OCI-LY7 (cell line): ENCODE results near the gene RCVRN. TPM values are rescaled to one million over a fixed set of nuclear protein-coding genes. Genes with fewer than 3 reads are reported as not detected.

ENCODE experiments used
- BruUV-seq: library from RNA; stranded (reverse); fragments of 400-500 nt; replicated peaks from 2 replicates; lab custom pipeline; 2021; lab: Mats Ljungman, UMichigan
- CTCF ChIA-PET: fragments of 300-600 bp; sonication (Branson Sonifier 250); formaldehyde crosslinking; loops from one replicate; lab custom pipeline; 2022; ENCODE audit warnings: antibody characterized with exemption; ENCODE audit not compliant: unreplicated experiment; lab: Charles Lee
- POLR2A ChIA-PET: fragments of 300-600 bp; sonication (Branson Sonifier 250); formaldehyde crosslinking; loops from one replicate; lab custom pipeline; 2022; ENCODE audit warnings: antibody characterized with exemption; lab: Charles Lee
- DNase-seq: peaks from one replicate; pipeline ENCODE4 v3.0.0-alpha.2; 2015; ENCODE audit warnings: low spot score
- H2AFZ ChIP-seq: fragments of 200-600 bp; sonication (generic), shearing (Covaris generic); 2 replicates; pipeline ENCODE4 v1.6.1; 2014; ENCODE audit warnings: mild to moderate bottlenecking, antibody characterized with exemption, low read length, moderate library complexity
- H3K27ac ChIP-seq: fragments of 200-600 bp; sonication (generic); 2 replicates; pipeline ENCODE4 v1.5.1; 2014; ENCODE audit warnings: mixed run types, low read depth, mild to moderate bottlenecking, moderate library complexity, low read length, inconsistent platforms; ENCODE audit not compliant: poor library complexity, severe bottlenecking
- H3K36me3 ChIP-seq: fragments of 200-600 bp; sonication (generic); 2 replicates; pipeline ENCODE4 v1.6.1; 2014; ENCODE audit warnings: mild to moderate bottlenecking, antibody characterized with exemption, low read length, moderate library complexity, mixed read lengths; ENCODE audit not compliant: insufficient read depth
- H3K4me1 ChIP-seq: fragments of 200-600 bp; sonication (generic); 2 replicates; pipeline ENCODE4 v1.5.1; 2014; ENCODE audit warnings: mild to moderate bottlenecking, low read length; ENCODE audit not compliant: insufficient read depth, poor library complexity, severe bottlenecking
- H3K4me2 ChIP-seq: fragments of 200-600 bp; sonication (generic); 2 replicates; pipeline ENCODE4 v1.6.1; 2014; ENCODE audit warnings: mild to moderate bottlenecking, low read length
- H3K4me3 ChIP-seq: fragments of 200-600 bp; sonication (generic); 2 replicates; pipeline ENCODE4 v1.5.1; 2014; ENCODE audit warnings: mild to moderate bottlenecking, low read depth, low read length; ENCODE audit not compliant: poor library complexity, severe bottlenecking
- H3K79me2 ChIP-seq: fragments of 200-600 bp; sonication (generic); 2 replicates; pipeline ENCODE4 v1.6.1; 2016; ENCODE audit warnings: low read depth, mild to moderate bottlenecking, low read length, moderate library complexity, mixed read lengths; ENCODE audit not compliant: insufficient read depth
- H3K9me2 ChIP-seq: fragments of 200-600 bp; sonication (generic); 2 replicates; pipeline ENCODE4 v1.6.1; 2016; ENCODE audit warnings: mild to moderate bottlenecking, low read length, mixed read lengths; ENCODE audit not compliant: insufficient read depth
- H3K9me3 ChIP-seq: fragments of 200-600 bp; sonication (generic); 2 replicates; pipeline ENCODE4 v1.6.1; 2014; ENCODE audit warnings: mild to moderate bottlenecking, mixed run types, low read length, mixed read lengths
- H4K20me1 ChIP-seq: fragments of 200-600 bp; sonication (generic); 2 replicates; pipeline ENCODE4 v1.6.1; 2014; ENCODE audit warnings: mild to moderate bottlenecking, antibody characterized with exemption, low read length, moderate library complexity, mixed read lengths; ENCODE audit not compliant: insufficient read depth
- CTCF ChIP-seq: fragments of 200-600 bp; sonication (generic); conservative IDR thresholded peaks from 2 replicates; pipeline ENCODE4 v1.5.1; 2014; ENCODE audit warnings: mild to moderate bottlenecking, antibody characterized with exemption, low read length, moderate library complexity, mixed read lengths
- EZH2phosphoT487 ChIP-seq: fragments of 200-600 bp; sonication (generic); IDR thresholded peaks from 2 replicates; pipeline ENCODE4 v1.6.1; 2018; ENCODE audit warnings: low read depth, borderline replicate concordance, mild to moderate bottlenecking, mixed run types, antibody characterized with exemption, low read length, moderate library complexity, mixed read lengths
- intact Hi-C: fragments of 100-400 bp; cut with micrococcal nuclease; formaldehyde crosslinking; loops from one replicate; pipeline ENCODE4 v1.10.0; 2022; ENCODE audit not compliant: unreplicated experiment
- total RNA-seq, 2 experiments: library from RNA; depleted of rRNA in 1 of 2; stranded (reverse); fragments of >200 nt in 1 of 2; shearing (Covaris generic) in 1 of 2; gene quantifications; 2 replicates each; pipeline ENCODE4 v1.2.3, GENCODE V29; 2014 to 2022

Gene RCVRN
- total RNA-seq, 2 experiments from 2014 or later, result not detected

- DNase-seq, result no peak
- intact Hi-C loops, result no loop called here
- Histone ChIP-seq H3K9me3 (no peaks in the 10 kb centered on the region), H3K4me2 (no peak overlapping the region), H3K79me2 (no peaks in the 10 kb centered on the region), H3K36me3 (no peaks in the 10 kb centered on the region), H3K27ac (no peak overlapping the region), H4K20me1 (no peaks in the 10 kb centered on the region), H3K4me3 (no peak overlapping the region), H3K4me1 (no peaks in the 10 kb centered on the region), H2AFZ (no peak overlapping the region), H3K9me2 (no peaks in the 10 kb centered on the region)
- ChIA-PET CTCF (no interaction called here), POLR2A (no interaction called here)
- BruUV-seq, result no TSS peak
- no peak for TF ChIP-seq EZH2phosphoT487
- TF ChIP-seq CTCF, result no peak
These were observed 5.6 kb downstream of the RCVRN start for GRCh38 chr17:9899280-9900043.

- intact Hi-C loops, result no loop called here
- TF ChIP-seq CTCF, result no peak
- TF ChIP-seq EZH2phosphoT487, result no peak
- Histone ChIP-seq H3K9me3 (no peaks in the 10 kb centered on the region), H3K36me3 (no peaks in the 10 kb centered on the region), H2AFZ (no peak overlapping the region), H3K4me3 (no peak overlapping the region), H3K9me2 (no peaks in the 10 kb centered on the region), H3K79me2 (no peaks in the 10 kb centered on the region), H3K27ac (no peak overlapping the region), H4K20me1 (no peaks in the 10 kb centered on the region), H3K4me1 (no peaks in the 10 kb centered on the region), H3K4me2 (no peak overlapping the region)
- POLR2A ChIA-PET, result no interaction called here
- no TSS peak for BruUV-seq
- no peak for DNase-seq
- CTCF ChIA-PET, result no interaction called here
These were observed 6.3 kb downstream of the RCVRN start for GRCh38 chr17:9898812-9899211.

- TF ChIP-seq EZH2phosphoT487, result no peak
- no peak for TF ChIP-seq CTCF
- H3K9me3 ChIP-seq, result no peaks in the 10 kb centered on the region
- intact Hi-C loops, result no loop called here
- H3K4me3 ChIP-seq, result no peak overlapping the region
- H4K20me1 ChIP-seq, result no peaks in the 10 kb centered on the region
- BruUV-seq, result no TSS peak
- no peaks in the 10 kb centered on the region for H3K4me1 ChIP-seq
- ChIA-PET POLR2A (no interaction called here), CTCF (no interaction called here)
- no peaks in the 10 kb centered on the region for H3K79me2 ChIP-seq
- H3K9me2 ChIP-seq, result no peaks in the 10 kb centered on the region
- no peak overlapping the region for H2AFZ ChIP-seq
- H3K4me2 ChIP-seq, result no peak overlapping the region
- H3K27ac ChIP-seq, result no peak overlapping the region
- no peaks in the 10 kb centered on the region for H3K36me3 ChIP-seq
- DNase-seq, result no peak
These were observed 7.6 kb downstream of the RCVRN start for GRCh38 chr17:9897372-9897968.
